Gastroesophageal sphincter (tissue), 3 donors: Measurements from ENCODE around the gene SFRP4.

Experiments
- POLR2A ChIP-seq, 2 donors: fragments of 450-650 bp; IDR thresholded peaks; one replicate each; pipeline ENCODE4 v1.6.1; 2017; ENCODE audit warnings: antibody characterized with exemption in 2 of 2, mild to moderate bottlenecking in 2 of 2, moderate library complexity in 1 of 2
- POLR2AphosphoS5 ChIP-seq: sonication (generic); formaldehyde crosslinking; IDR thresholded peaks from one replicate; pipeline ENCODE4 v1.6.1; 2017; ENCODE audit warnings: antibody characterized with exemption
- TF ChIP-seq, protein P1 (sequence below), 4 experiments: fragments of 200-600 bp in 2 of 4; fragments of 450-650 bp in 2 of 4; sonication (generic) in 1 of 4; IDR thresholded peaks; one replicate each; pipeline ENCODE4 v1.5.1; 2017 to 2019; ENCODE audit warnings: antibody characterized with exemption in 4 of 4, mild to moderate bottlenecking in 2 of 4, moderate library complexity in 2 of 4

DNA sequence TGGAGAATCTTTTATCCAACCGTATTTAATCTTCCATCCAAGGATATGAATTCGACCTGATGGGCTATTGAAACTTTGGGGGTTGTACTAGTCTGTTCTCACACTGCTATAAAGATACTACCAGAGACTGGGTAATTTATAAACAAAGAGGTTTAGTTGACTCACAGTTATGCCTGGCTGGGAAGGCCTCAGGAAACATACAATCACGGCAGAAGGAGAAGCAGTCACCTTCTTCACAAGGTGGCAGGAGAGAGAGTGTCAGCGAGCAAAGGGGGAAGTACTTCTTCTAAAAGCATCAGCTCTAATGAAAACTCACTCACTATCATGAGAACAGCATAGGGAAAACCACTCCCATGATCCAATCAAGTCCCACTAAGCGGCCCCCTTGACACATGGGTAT, 47.6 kb upstream of the SFRP4 start:
- TF ChIP-seq, protein P1, sequence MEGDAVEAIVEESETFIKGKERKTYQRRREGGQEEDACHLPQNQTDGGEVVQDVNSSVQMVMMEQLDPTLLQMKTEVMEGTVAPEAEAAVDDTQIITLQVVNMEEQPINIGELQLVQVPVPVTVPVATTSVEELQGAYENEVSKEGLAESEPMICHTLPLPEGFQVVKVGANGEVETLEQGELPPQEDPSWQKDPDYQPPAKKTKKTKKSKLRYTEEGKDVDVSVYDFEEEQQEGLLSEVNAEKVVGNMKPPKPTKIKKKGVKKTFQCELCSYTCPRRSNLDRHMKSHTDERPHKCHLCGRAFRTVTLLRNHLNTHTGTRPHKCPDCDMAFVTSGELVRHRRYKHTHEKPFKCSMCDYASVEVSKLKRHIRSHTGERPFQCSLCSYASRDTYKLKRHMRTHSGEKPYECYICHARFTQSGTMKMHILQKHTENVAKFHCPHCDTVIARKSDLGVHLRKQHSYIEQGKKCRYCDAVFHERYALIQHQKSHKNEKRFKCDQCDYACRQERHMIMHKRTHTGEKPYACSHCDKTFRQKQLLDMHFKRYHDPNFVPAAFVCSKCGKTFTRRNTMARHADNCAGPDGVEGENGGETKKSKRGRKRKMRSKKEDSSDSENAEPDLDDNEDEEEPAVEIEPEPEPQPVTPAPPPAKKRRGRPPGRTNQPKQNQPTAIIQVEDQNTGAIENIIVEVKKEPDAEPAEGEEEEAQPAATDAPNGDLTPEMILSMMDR (IDR thresholded peaks at IDR 0.05): no peak
- TF ChIP-seq POLR2A (IDR thresholded peaks at IDR 0.05) (no peak), POLR2AphosphoS5 (no peak)
